HepG2 (cell line): ENCODE measurements around the gene FAM83E. TPM values are rescaled to one million over a fixed set of nuclear protein-coding genes. Genes with fewer than 3 reads are reported as not detected.
A peak's percentile ranks its signal among the peaks of the same experiment; 100 is the strongest.

Source experiments
- AKAP8 ChIP-seq: sonication (generic); formaldehyde crosslinking; IDR thresholded peaks from 2 replicates; pipeline ENCODE4 v1.5.1; 2020; ENCODE audit warnings: mild to moderate bottlenecking, missing genetic modification reagents
- DPF2 ChIP-seq: sonication (generic); formaldehyde crosslinking; IDR thresholded peaks from 2 replicates; pipeline ENCODE4 v1.4.0; 2020; ENCODE audit warnings: mild to moderate bottlenecking, low read depth, missing genetic modification reagents, borderline replicate concordance
- GABPB1 ChIP-seq: IDR thresholded peaks from 2 replicates; pipeline ENCODE4 v1.6.1; 2016; ENCODE audit warnings: mild to moderate bottlenecking, missing genetic modification reagents, moderate library complexity, missing compliant biosample characterization
- HMG20A ChIP-seq: IDR thresholded peaks from 2 replicates; pipeline ENCODE4 v1.6.1; 2016; ENCODE audit warnings: borderline replicate concordance
- HNF4A ChIP-seq: sonication (generic); formaldehyde crosslinking; IDR thresholded peaks from 2 replicates; pipeline ENCODE4 v1.4.0; 2020; ENCODE audit warnings: missing genetic modification reagents
- HOXA5 ChIP-seq: sonication (generic); formaldehyde crosslinking; IDR thresholded peaks from 2 replicates; pipeline ENCODE4 v1.4.0; 2020; ENCODE audit warnings: missing genetic modification reagents
- MAF1 ChIP-seq: sonication (generic); formaldehyde crosslinking; IDR thresholded peaks from 2 replicates; pipeline ENCODE4 v1.5.0; 2020; ENCODE audit warnings: missing genetic modification reagents, borderline replicate concordance
- MIER2 ChIP-seq: IDR thresholded peaks from 2 replicates; pipeline ENCODE4 v1.6.1; 2016; ENCODE audit warnings: missing biosample characterization, missing genetic modification reagents
- MIXL1 ChIP-seq: IDR thresholded peaks from 2 replicates; pipeline ENCODE4 v1.6.1; 2016
- NR2F1 ChIP-seq, 2 experiments: fragments of 450-650 bp in 1 of 2; formaldehyde crosslinking in 1 of 2; IDR thresholded peaks; 2 replicates each; pipeline versions ENCODE4 v1.5.0 to v1.6.1; 2016 to 2020; ENCODE audit warnings: mild to moderate bottlenecking in 1 of 2, missing compliant biosample characterization in 1 of 2, missing genetic modification reagents in 1 of 2, moderate library complexity in 1 of 2
- PHF8 ChIP-seq: sonication (generic); formaldehyde crosslinking; IDR thresholded peaks from 2 replicates; pipeline ENCODE4 v1.5.0; 2020; ENCODE audit warnings: missing genetic modification reagents
- POLR2G ChIP-seq: fragments of 200-400 bp; formaldehyde crosslinking; IDR thresholded peaks from 2 replicates; pipeline ENCODE4 v1.6.1; 2018; ENCODE audit warnings: mild to moderate bottlenecking, low read depth, low read length, moderate library complexity
- SATB2 ChIP-seq: sonication (generic); formaldehyde crosslinking; IDR thresholded peaks from 2 replicates; pipeline ENCODE4 v1.5.0; 2020; ENCODE audit warnings: missing genetic modification reagents
- SOX6 ChIP-seq, 2 experiments: fragments of 450-650 bp in 1 of 2; sonication (generic) in 1 of 2; formaldehyde crosslinking in 1 of 2; IDR thresholded peaks; 2 replicates each; pipeline versions ENCODE4 v1.4.0 to v1.6.1; 2017 to 2020; ENCODE audit warnings: antibody characterized with exemption in 1 of 2, mild to moderate bottlenecking in 1 of 2, missing genetic modification reagents in 1 of 2
- THAP11 ChIP-seq: IDR thresholded peaks from 2 replicates; pipeline ENCODE4 v1.6.1; 2016; ENCODE audit warnings: missing biosample characterization, missing genetic modification reagents
- ZBTB21 ChIP-seq: sonication (generic); formaldehyde crosslinking; IDR thresholded peaks from 2 replicates; pipeline ENCODE4 v1.4.0; 2020; ENCODE audit warnings: missing genetic modification reagents
- ZC3H4 ChIP-seq: sonication (generic); formaldehyde crosslinking; IDR thresholded peaks from 2 replicates; pipeline ENCODE4 v1.4.0; 2020; ENCODE audit warnings: missing genetic modification reagents, borderline replicate concordance
- ZHX1 ChIP-seq: sonication (generic); formaldehyde crosslinking; IDR thresholded peaks from 2 replicates; pipeline ENCODE4 v1.8.1; 2022; ENCODE audit warnings: low read depth, mild to moderate bottlenecking, missing genetic modification reagents
- ZNF331 ChIP-seq: sonication (generic); formaldehyde crosslinking; IDR thresholded peaks from 2 replicates; pipeline ENCODE4 v1.4.0; 2020; ENCODE audit warnings: missing genetic modification reagents
- ZNF468 ChIP-seq: sonication (generic); formaldehyde crosslinking; IDR thresholded peaks from 2 replicates; pipeline ENCODE4 v1.8.0; 2022; ENCODE audit warnings: mild to moderate bottlenecking, moderate library complexity, missing genetic modification reagents
- ZNF644 ChIP-seq: IDR thresholded peaks from 2 replicates; pipeline ENCODE4 v1.6.1; 2016; ENCODE audit warnings: low read depth
- ZNF652 ChIP-seq: IDR thresholded peaks from 2 replicates; pipeline ENCODE4 v1.6.1; 2016; ENCODE audit warnings: low read depth, borderline replicate concordance
- ZNF691 ChIP-seq: sonication (generic); formaldehyde crosslinking; IDR thresholded peaks from 2 replicates; pipeline ENCODE4 v1.4.0; 2020; ENCODE audit warnings: missing genetic modification reagents, low read depth, mild to moderate bottlenecking, borderline replicate concordance
- polyA plus RNA-seq, 8 experiments: library from polyadenylated mRNA; depleted of rRNA in 3 of 8; stranded (reverse) in 7 of 8; unstranded in 1 of 8; fragments of >200 nt; fragmentation: Illumina TruSeq in 4 of 8; extraction: Trizol in 4 of 8; gene quantifications; 2 replicates each; pipeline versions ENCODE4 v1.2.1 to v1.2.3, GENCODE V29; 2011 to 2016; ENCODE audit warnings: low read depth in 4 of 8, missing spikeins in 1 of 8, mixed read lengths in 1 of 8; ENCODE audit not compliant: insufficient read depth in 1 of 8
- total RNA-seq, 5 experiments: library from RNA; depleted of rRNA; stranded (reverse); fragments of >200 nt; fragmentation: Illumina TruSeq; extraction: Trizol; gene quantifications; 2 replicates each; pipeline ENCODE4 v1.2.3, GENCODE V29; 2016; ENCODE audit warnings: low read depth in 1 of 5
- TF ChIP-seq, protein P1 (sequence below): IDR thresholded peaks from 2 replicates; pipeline ENCODE4 v1.6.1; 2016
- TF ChIP-seq, protein P2 (sequence below): sonication (generic); formaldehyde crosslinking; IDR thresholded peaks from 2 replicates; pipeline ENCODE4 v1.4.0; 2020; ENCODE audit warnings: missing genetic modification reagents, borderline replicate concordance

Gene FAM83E
- total and polyA plus RNA-seq, 2 of the 13 experiments (the other 11 are each of a cell fraction or from before 2014, with no cell fraction given), result 0.18 to 0.60 TPM

- no peak for TF ChIP-seq ZHX1 (CRISPR knock-in tag)
- peak; percentile 84; the same call in 1 of the 2 replicates for TF ChIP-seq ZC3H4 (CRISPR knock-in tag)
- TF ChIP-seq HOXA5 (CRISPR knock-in tag), result peak; percentile 65; the same call in 1 of the 2 replicates
- no peak for TF ChIP-seq AKAP8
- TF ChIP-seq, protein P1, sequence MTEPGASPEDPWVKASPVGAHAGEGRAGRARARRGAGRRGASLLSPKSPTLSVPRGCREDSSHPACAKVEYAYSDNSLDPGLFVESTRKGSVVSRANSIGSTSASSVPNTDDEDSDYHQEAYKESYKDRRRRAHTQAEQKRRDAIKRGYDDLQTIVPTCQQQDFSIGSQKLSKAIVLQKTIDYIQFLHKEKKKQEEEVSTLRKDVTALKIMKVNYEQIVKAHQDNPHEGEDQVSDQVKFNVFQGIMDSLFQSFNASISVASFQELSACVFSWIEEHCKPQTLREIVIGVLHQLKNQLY, result peak; percentile 84
- no peak for TF ChIP-seq MIER2
- no peak for TF ChIP-seq DPF2
- peak; percentile 39 for TF ChIP-seq HNF4A
- no peak for TF ChIP-seq ZNF652
- peak; percentile 86 for TF ChIP-seq ZNF331 (CRISPR knock-in tag)
- 0 out of 2 replicates have a peak, but pooled peaks have one; percentile 14 for TF ChIP-seq HMG20A (CRISPR knock-in tag)
- no peak for TF ChIP-seq MIXL1 (CRISPR knock-in tag)
- TF ChIP-seq POLR2G, result peak; percentile 78
- TF ChIP-seq SOX6 (IDR thresholded peaks at IDR 0.05), result no peak
- TF ChIP-seq SOX6 (CRISPR knock-in tag; IDR thresholded peaks at IDR 0.05), result peak; percentile 57
- TF ChIP-seq ZNF468 (CRISPR knock-in tag), result no peak
- TF ChIP-seq ZNF644 (CRISPR knock-in tag), result no peak
- no peak; the same call in 1 of the 2 replicates for TF ChIP-seq PHF8 (CRISPR knock-in tag)
- TF ChIP-seq GABPB1 (CRISPR knock-in tag), result peak; percentile 80; the same call in 1 of the 2 replicates
- TF ChIP-seq, protein P2, sequence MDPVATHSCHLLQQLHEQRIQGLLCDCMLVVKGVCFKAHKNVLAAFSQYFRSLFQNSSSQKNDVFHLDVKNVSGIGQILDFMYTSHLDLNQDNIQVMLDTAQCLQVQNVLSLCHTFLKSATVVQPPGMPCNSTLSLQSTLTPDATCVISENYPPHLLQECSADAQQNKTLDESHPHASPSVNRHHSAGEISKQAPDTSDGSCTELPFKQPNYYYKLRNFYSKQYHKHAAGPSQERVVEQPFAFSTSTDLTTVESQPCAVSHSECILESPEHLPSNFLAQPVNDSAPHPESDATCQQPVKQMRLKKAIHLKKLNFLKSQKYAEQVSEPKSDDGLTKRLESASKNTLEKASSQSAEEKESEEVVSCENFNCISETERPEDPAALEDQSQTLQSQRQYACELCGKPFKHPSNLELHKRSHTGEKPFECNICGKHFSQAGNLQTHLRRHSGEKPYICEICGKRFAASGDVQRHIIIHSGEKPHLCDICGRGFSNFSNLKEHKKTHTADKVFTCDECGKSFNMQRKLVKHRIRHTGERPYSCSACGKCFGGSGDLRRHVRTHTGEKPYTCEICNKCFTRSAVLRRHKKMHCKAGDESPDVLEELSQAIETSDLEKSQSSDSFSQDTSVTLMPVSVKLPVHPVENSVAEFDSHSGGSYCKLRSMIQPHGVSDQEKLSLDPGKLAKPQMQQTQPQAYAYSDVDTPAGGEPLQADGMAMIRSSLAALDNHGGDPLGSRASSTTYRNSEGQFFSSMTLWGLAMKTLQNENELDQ (CRISPR knock-in tag), result no peak
- peak in 1 of 2 experiments; percentile 60; a peak in 2 of 4 replicates for TF ChIP-seq NR2F1 (CRISPR knock-in tag; IDR thresholded peaks at IDR 0.05)
- TF ChIP-seq ZNF691 (CRISPR knock-in tag), result peak; percentile 57; the same call in 1 of the 2 replicates
- TF ChIP-seq MAF1 (CRISPR knock-in tag), result no peak
- no peak for TF ChIP-seq SATB2
- no peak for TF ChIP-seq ZBTB21
- peak; percentile 77 for TF ChIP-seq THAP11 (CRISPR knock-in tag)
Measured at GRCh38 chr19:48634424-48635262, 19.8 kb upstream of the FAM83E start (continued).
